GM18951 (cell line): ENCODE results near the gene KIAA0232.
"Not testable (repeated sequence)": the region's sequence is repeated elsewhere in the genome, so short reads cannot be mapped to it uniquely, and the experiment has no call there.

ENCODE experiments used
- POLR2A ChIP-seq: IDR thresholded peaks from 4 replicates; pipeline ENCODE4 v1.6.1; 2011; ENCODE audit warnings: mild to moderate bottlenecking; ENCODE audit not compliant: insufficient read length, insufficient read depth; ENCODE audit errors: extremely low read depth
- in situ Hi-C: fragments of 300-500 bp; cut with MboI; formaldehyde crosslinking; loops from one replicate; pipeline ENCODE4 v1.12.0; 2022; ENCODE audit warnings: low sequenced_read_pairs, mixed read lengths, inconsistent platforms; ENCODE audit not compliant: unreplicated experiment

Gene KIAA0232

GRCh38 chr4:6888506-6889071 is 106.1 kb downstream of the KIAA0232 start:
- in situ Hi-C loops, result no loop called here
- TF ChIP-seq POLR2A, result no peak

- in situ Hi-C loops, result no loop called here
- no peak for TF ChIP-seq POLR2A
Measured at GRCh38 chr4:6889101-6889735, 106.7 kb downstream of the KIAA0232 start.

- in situ Hi-C loops, result no loop called here
- TF ChIP-seq POLR2A, result no peak
Measured at GRCh38 chr4:6889736-6890324, 107.3 kb downstream of the KIAA0232 start.

- in situ Hi-C loops, result no loop called here
- no peak for TF ChIP-seq POLR2A
Measured at GRCh38 chr4:6890358-6890757, 107.8 kb downstream of the KIAA0232 start.

GRCh38 chr4:6890971-6891370 is 108.4 kb downstream of the KIAA0232 start:
- in situ Hi-C loops, result not testable (repeated sequence)

- in situ Hi-C loops, result no loop called here
- no peak for TF ChIP-seq POLR2A
Measured at GRCh38 chr4:6891436-6892170, 109.1 kb downstream of the KIAA0232 start.

- no peak for TF ChIP-seq POLR2A
- in situ Hi-C loops, result no loop called here
Measured at GRCh38 chr4:6892190-6892908, 109.8 kb downstream of the KIAA0232 start.

GRCh38 chr4:6892909-6893202 is 110.3 kb downstream of the KIAA0232 start:
- in situ Hi-C loops, result no loop called here
- no peak for TF ChIP-seq POLR2A

- in situ Hi-C loops, result no loop called here
- TF ChIP-seq POLR2A, result no peak
Measured at GRCh38 chr4:6893449-6894085, 111.0 kb downstream of the KIAA0232 start.

GRCh38 chr4:6894086-6894478 is 111.6 kb downstream of the KIAA0232 start:
- no peak for TF ChIP-seq POLR2A
- in situ Hi-C loops, result no loop called here

GRCh38 chr4:6894528-6895498 is 112.3 kb downstream of the KIAA0232 start:
- no peak for TF ChIP-seq POLR2A

GRCh38 chr4:6896035-6896434 is 113.5 kb downstream of the KIAA0232 start:
- in situ Hi-C loops, result no loop called here
- no peak for TF ChIP-seq POLR2A

More at GRCh38 chr4:6894528-6895498, 112.3 kb downstream of the KIAA0232 start:
- in situ Hi-C loops, result no loop called here

- TF ChIP-seq POLR2A, result no peak
Measured at GRCh38 chr4:6898763-6899162, 116.2 kb downstream of the KIAA0232 start.

More at GRCh38 chr4:6898763-6899162, 116.2 kb downstream of the KIAA0232 start:
- in situ Hi-C loops, result no loop called here
